ENCODE results near the gene KRT12. TPM values are rescaled to one million over a fixed set of nuclear protein-coding genes. Genes with fewer than 3 reads are reported as not detected.

The KRT12 gene
- total RNA-seq: not detected in 2 replicates

DNA sequence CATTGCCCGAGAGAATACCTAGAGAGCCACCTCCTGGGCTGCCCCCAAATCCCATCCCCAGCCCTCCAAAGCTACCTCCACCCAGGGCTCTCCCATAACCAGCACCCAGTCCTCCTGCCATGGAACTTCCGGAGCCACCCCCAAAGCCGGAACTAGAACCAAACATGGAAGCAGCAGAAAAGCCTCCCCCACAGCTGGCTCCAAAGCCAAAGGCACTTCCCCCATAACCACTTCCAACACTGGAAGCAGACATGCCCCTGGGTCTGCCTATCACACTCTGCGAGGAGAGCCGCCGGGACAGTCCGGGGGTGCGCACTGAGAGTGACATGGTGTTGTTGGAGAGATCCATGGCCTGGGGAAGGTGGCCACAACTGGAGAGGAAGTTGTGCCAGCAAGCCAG, at the start of gene KRT12:
TSS of gene KRT12 (minus strand) at position 386 of the 400 bp plus-strand sequence. CDS start at position 349, 37 bp downstream.
- no peak for DNase-seq (ENCODE audit: low read depth in 2 of 2)

DNA sequence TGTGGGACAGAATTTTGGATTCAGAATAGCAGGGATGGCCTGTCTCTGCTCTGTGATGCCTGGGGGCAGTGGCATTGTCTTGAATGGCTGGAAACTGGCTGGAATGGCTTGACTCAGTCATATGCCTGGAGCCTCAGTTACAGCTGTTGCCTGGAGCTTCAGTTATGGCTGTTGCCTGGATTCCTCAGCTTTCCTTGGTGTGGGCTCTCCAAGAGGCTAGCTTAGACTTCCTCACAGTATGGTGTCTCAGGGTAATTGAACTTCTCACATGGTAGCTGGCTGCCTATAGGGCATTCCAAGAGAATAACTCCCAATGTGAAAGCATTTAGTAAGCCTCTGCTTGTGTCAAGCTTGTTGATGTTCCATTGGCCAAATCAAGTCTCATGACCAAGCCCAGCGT, 49.3 kb upstream of the KRT12 start:
- no peak for DNase-seq (ENCODE audit: low read depth in 2 of 2)

DNA sequence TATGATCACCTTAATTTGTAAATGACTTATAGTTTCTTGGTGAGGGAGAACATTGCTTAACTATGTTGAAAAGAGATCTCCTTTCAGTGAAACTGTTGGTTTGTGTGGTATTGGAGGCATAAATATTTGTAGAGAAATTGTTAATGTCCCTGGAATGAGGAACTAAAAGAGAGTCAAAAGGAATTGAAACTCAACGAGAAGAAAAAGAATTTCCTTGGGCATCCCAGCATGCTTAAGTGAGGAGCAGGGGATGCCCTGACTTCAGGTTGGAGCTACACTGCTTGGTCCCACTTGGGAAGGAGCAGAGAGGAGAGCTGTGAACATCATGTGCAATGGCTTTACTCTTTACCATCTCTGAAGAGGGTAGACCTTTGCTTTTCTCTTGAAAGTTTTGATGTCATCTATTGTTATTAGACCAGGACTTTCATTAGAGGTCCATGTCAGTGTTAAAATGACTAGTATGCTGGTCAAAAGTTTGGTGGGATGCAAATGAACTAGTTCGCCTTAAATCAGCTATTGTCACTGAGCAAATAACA, 48.8 kb upstream of the KRT12 start:
- DNase-seq (ENCODE audit: low read depth in 2 of 2): no peak

- peak in 1 of 2 donors; percentile 16 for DNase-seq (ENCODE audit: low read depth in 2 of 2)
These were observed 48.2 kb upstream of the KRT12 start for GRCh38 chr17:40915199-40915661.

DNA sequence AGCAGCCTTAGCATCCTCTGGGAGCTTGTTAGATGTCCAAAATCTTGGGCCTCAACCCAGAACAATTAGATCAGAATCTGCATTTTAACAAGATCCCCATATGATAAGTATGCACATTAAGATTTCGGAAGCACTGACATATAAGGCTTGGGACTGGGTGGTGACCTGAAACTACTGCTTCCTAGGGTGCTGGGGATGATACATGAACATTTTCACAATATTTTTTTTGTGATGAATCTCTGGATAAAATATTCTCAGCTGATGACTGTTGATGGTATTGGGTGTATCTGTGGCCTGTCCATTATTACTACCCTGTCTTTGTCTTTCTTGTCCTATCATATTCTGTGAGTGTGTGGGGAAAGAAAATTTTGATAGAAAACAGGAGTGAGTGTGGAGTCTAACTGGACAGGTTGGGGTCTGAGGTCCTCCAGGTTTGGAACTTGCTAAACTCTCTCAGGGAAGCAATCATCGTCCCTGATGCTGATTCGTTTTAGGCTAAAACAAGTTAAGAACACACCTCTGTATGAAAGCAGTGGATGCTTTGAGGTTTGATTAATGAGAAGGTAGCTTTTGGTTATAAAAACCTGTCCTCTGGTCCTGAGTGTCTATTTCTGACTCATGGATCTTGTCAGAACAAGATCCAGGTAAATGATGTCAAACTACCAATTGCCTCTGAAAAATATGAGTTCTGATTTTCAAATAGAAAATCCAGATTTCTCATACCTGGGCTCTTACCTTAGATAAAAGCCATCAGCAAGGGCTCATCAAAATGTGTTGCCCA, 47.2 kb upstream of the KRT12 start:
- DNase-seq (ENCODE audit: low read depth in 2 of 2): no peak

- DNase-seq (ENCODE audit: low read depth in 2 of 2): peak in 1 of 2 donors; percentile 15
These were observed 45.6 kb upstream of the KRT12 start for GRCh38 chr17:40912486-40913210.

GRCh38 chr17:40910441-40910841, 43.4 kb upstream of the KRT12 start:
- no peak for DNase-seq (ENCODE audit: low read depth in 2 of 2)

GRCh38 chr17:40909755-40910154, 42.7 kb upstream of the KRT12 start:
- no peak for DNase-seq (ENCODE audit: low read depth in 2 of 2)

- peak; percentile 66 to 92 for DNase-seq (ENCODE audit: low read depth in 2 of 2)
These were observed 42.3 kb upstream of the KRT12 start for GRCh38 chr17:40909351-40909750.

DNA sequence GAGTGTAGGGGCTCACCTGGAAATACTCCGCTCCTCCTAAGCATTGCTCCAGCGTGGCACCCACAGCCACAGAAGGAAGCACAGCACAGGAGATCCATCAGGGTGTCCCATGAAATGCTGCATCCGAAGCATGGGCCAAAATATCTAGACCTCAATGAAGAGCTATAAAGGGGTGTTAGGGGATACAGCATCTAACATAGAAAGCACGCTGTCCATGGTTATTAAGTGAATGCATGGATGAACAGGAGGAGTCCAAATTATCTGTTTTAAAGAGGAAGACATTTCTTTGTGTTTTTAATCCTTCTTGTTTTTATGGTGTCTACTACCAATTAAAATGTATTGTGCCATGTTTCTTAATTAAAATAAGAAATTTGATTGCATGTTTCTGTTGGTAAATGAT, 39.6 kb upstream of the KRT12 start:
- no peak for DNase-seq (ENCODE audit: low read depth in 2 of 2)

DNA sequence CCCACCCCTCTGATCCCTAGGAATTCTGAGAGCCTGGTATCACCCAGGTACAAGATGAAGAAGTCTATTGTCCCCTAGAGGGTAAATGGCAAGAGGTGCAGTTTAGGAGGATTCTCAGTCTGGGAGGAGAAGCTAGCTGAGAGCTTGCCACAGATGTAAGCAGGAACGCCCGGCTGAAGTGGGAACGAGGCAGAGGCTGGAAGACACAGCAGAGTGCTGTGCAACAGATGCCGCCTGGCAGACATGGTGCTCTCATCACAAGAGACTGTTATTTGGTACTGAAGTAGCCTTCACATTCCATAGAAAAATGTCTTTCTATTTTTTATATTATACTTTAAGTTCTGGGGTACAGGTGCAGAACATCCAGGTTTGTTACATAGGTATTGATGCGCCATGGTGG, 38.3 kb upstream of the KRT12 start:
- DNase-seq (ENCODE audit: low read depth in 2 of 2): no peak

DNA sequence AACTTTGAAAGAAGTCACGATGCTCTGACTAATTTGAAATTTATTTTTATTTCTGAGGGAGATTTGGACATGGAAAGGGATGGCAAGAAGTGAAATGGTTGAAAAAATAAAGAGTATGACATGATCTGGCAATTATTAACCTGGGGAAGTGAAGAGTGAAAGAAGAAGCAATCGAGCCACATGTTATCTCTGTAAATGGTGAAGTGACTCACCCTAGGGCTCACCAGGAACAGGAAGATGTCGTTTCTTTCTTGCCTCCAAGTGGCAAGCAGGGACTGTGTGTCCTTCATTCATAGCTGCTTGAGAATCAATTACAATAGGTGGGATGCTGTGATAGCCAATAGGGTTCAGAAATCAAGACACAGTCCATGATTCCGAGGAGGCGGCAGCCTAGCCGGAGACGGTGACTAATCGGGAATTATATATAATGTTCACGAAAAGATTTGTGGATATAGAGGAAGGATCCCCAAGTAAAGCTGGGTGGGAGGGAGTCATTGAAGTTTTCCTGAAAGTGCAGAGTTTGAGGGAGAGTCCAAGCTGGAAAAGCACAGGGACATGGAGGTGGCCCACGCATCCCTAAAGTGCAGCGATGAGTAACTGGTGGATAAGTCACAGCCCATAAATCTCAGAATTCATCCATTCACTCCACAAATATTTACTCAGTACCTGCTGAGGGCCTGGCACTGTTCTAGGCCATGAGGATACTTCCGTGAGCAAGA, 36.3 kb upstream of the KRT12 start:
- no peak for DNase-seq (ENCODE audit: low read depth in 2 of 2)

- DNase-seq (ENCODE audit: low read depth in 2 of 2): no peak
These were observed 35.5 kb upstream of the KRT12 start for GRCh38 chr17:40902498-40902897.

DNA sequence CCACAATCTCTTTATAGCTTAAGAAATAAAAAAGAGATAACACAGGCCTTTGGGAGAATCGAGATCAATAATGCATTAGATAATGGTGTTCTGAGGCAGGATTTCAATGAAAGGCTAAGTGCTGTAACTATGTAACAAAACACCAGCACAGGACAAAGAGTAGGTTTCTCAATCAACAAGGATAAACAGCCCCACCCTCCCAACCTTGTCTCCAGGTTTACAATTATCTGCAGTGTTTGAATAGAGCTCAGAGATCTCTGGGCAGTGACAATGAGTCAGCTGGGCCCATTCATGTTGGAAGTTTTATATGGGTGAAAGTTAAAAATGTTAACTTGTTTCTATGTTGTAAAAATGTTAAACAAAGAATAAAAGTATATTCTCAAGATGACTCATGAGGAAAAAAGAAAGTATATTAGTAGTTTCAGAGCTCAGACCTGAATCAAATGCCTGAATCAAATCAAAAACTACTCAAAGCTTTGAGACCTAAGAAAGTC, 35.0 kb upstream of the KRT12 start:
- no peak for DNase-seq (ENCODE audit: low read depth in 2 of 2)

DNA sequence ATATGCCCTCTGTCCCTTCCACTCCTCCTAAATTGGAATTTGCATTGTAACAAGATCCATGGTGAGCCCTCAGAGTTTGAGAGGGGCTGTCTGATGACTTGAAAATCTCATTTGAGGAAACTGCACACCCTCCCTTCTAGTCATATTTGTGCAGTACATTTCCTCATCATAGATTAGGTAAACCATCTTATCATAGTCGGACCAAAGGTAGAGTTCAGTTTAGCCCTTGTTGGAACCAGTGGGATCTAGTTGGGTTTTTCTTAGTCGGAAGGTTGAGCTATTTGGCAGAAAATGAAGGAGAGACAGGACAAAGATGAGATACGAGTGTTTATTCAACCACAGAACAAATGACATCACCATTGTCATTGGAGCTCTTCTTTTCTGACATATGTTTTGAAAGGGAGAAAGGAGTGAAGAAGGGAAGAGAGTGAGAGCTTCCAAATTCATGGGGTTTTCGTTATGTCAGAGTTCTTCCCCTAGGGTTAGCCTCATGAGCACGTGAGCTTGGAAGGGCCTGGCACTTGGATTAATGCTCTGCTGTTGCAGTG, 33.9 kb upstream of the KRT12 start:
- no peak for DNase-seq (ENCODE audit: low read depth in 2 of 2)

DNA sequence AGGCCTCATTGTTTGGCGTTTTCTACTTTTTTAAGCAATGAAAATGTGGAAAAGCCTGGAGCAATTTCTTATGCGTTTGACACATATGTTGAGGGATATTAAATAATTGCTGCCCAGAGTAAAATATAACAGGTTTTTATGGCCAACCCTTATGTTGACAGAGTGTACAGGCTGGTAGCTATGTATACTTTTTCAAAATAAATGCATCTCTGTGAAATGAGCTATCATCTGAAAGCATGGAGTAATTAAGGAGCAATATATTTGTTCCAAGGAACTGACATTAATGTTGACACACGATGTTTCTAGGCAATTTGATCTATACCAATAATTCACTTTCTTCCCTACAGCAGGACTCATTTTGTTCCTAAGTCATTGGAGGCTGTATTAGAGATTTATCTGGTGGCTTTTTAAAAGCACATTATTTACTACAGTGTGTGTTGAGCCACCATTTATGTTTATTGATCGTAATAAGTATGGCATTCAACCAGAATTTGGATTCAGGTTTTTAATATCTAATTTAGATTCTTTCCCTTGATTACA, 30.0 kb upstream of the KRT12 start:
- no peak for DNase-seq (ENCODE audit: low read depth in 2 of 2)

DNA sequence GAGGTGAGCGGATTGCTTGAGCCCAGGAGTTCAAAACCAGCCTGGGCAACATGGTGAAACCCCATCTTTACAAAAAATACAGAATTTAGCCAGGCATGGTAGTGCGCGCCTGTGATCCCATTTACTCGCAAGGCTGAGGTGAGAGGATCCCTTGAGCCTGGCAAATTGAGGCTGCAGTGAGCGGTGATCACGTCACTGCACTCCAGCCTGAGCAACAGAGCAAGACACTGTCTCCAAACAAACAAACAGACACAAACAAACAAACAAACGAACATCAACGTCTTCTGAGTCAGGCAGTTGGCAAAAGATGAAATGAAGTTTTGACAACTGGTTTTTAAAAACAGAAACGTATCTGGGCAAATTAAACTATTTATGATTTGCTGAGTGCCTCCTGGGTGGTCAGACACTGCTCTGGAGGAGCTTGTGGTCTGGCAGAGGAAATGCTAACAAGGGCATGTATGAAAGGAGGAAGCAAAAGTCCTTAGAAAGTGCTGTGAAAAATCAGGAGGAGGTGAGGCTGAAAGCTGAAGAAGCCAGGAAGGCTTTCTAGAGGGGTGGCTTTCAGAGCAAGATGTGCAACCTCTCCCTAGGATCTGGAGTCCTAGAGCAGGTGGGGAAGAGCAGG, 28.2 kb upstream of the KRT12 start:
- no peak for DNase-seq (ENCODE audit: low read depth in 2 of 2)

GRCh38 chr17:40888196-40888720, 21.2 kb upstream of the KRT12 start:
- DNase-seq (ENCODE audit: low read depth in 2 of 2): no peak

DNA sequence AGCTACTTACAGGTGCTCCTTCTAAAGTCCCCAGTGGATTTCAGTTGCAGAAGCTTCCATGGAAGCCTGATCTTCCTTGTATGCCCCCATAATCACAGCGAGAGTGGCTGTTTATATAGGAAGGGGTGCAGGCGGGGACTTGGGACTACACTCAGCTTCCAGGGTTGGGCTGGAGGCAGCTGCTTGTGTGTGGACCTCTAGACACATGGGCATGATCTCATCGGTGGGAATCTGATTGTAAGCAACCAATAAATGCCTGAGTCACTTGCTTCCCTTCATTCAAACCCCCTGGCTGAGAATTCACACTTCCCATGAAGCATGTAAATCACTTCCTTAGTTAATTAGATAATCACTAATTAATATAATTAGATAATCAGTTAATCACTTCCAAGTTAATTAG, 19.1 kb upstream of the KRT12 start:
- DNase-seq (ENCODE audit: low read depth in 2 of 2): no peak

GRCh38 chr17:40884708-40885512, 17.9 kb upstream of the KRT12 start, which contains the start of gene KRT20:
Gene KRT20, minus strand, starts transcription at chr17:40885242. Its CDS starts 57 bp downstream, at chr17:40885185.
- DNase-seq (ENCODE audit: low read depth in 2 of 2): no peak

Data from dermis microvascular lymphatic vessel endothelial cell (primary cell).